IPS DF 6.9 (cell line): Measurements from ENCODE around the gene EIF4G1.

ENCODE experiments used
- DNase-seq: peaks from one replicate; pipeline ENCODE4 v3.0.0-alpha.2; 2013; ENCODE audit warnings: low read depth, low spot score
- H3K27ac ChIP-seq: one replicate; pipeline ENCODE4 v1.5.1; 2013; ENCODE audit warnings: low read length, control low read depth
- H3K27me3 ChIP-seq: 2 replicates; pipeline ENCODE4 v1.6.1; 2013; ENCODE audit warnings: mild to moderate bottlenecking, low read length; ENCODE audit not compliant: control insufficient read depth, insufficient read depth
- H3K36me3 ChIP-seq: 2 replicates; pipeline ENCODE4 v1.6.1; 2013; ENCODE audit warnings: low read length; ENCODE audit not compliant: control insufficient read depth, insufficient read depth
- H3K4me1 ChIP-seq: 2 replicates; pipeline ENCODE4 v1.6.1; 2013; ENCODE audit warnings: low read length; ENCODE audit not compliant: control insufficient read depth, insufficient read depth
- H3K4me3 ChIP-seq: 2 replicates; pipeline ENCODE4 v1.5.1; 2013; ENCODE audit warnings: mild to moderate bottlenecking, low read length
- H3K9me3 ChIP-seq: 2 replicates; pipeline ENCODE4 v1.6.1; 2013; ENCODE audit warnings: low read length, inconsistent platforms; ENCODE audit not compliant: control insufficient read depth, insufficient read depth
- WGBS: extraction: QIAGEN DNeasy Blood & Tissue Kit; methylation state at CpG from one replicate; pipeline ENCODE4 v1.1.7; 2013; ENCODE audit warnings: mixed read lengths, missing lambda C conversion rate; ENCODE audit not compliant: insufficient read length, insufficient coverage; 5-methylcytosine and 5-hydroxymethylcytosine counted together

Gene EIF4G1

GRCh38 chr3:184290331-184290730, 24.1 kb upstream of the EIF4G1 start:
- H3K36me3 ChIP-seq = no peaks in the 10 kb centered on the region
- no peak overlapping the region for H3K4me3 ChIP-seq
- H3K27me3 ChIP-seq = no peaks in the 10 kb centered on the region
- no peaks in the 10 kb centered on the region for H3K9me3 ChIP-seq
- no peaks in the 10 kb centered on the region for H3K4me1 ChIP-seq
- whole genome bisulfite sequencing = no CpG with 5 or more reads among the region's 10 CpGs
- H3K27ac ChIP-seq = no peak overlapping the region
- no peak for DNase-seq

- Histone ChIP-seq H3K9me3 (no peaks in the 10 kb centered on the region), H3K27me3 (no peaks in the 10 kb centered on the region), H3K36me3 (no peaks in the 10 kb centered on the region), H3K4me3 (no peak overlapping the region), H3K27ac (no peak overlapping the region), H3K4me1 (no peaks in the 10 kb centered on the region)
- WGBS = no CpG with 5 or more reads among the region's 22 CpGs
- no peak for DNase-seq
Measured at GRCh38 chr3:184291044-184291737, 23.2 kb upstream of the EIF4G1 start.

- no peaks in the 10 kb centered on the region for H3K27me3 ChIP-seq
- H3K36me3 ChIP-seq = no peaks in the 10 kb centered on the region
- H3K9me3 ChIP-seq = no peaks in the 10 kb centered on the region
- H3K4me1 ChIP-seq = no peaks in the 10 kb centered on the region
- no peak for DNase-seq
- H3K4me3 ChIP-seq = no peak overlapping the region
- WGBS = no CpG with 5 or more reads among the region's 21 CpGs
- no peak overlapping the region for H3K27ac ChIP-seq
Measured at GRCh38 chr3:184291738-184292445, 22.5 kb upstream of the EIF4G1 start.

- Histone ChIP-seq H3K27ac (no peak overlapping the region), H3K27me3 (no peaks in the 10 kb centered on the region), H3K4me1 (no peaks in the 10 kb centered on the region), H3K4me3 (no peak overlapping the region), H3K36me3 (no peaks in the 10 kb centered on the region), H3K9me3 (no peaks in the 10 kb centered on the region)
- no peak for DNase-seq
- WGBS = no CpG with 5 or more reads among the region's 3 CpGs
Measured at GRCh38 chr3:184295771-184296170, 18.6 kb upstream of the EIF4G1 start.

- Histone ChIP-seq H3K27ac (no peak overlapping the region), H3K9me3 (no peaks in the 10 kb centered on the region), H3K4me1 (no peaks in the 10 kb centered on the region), H3K4me3 (no peak overlapping the region), H3K27me3 (no peaks in the 10 kb centered on the region), H3K36me3 (peaks cover 1% of the 10 kb centered on the region; the same call in 1 of the 2 replicates)
- DNase-seq = no peak
- WGBS = no CpG with 5 or more reads among the region's 7 CpGs
Measured at GRCh38 chr3:184296616-184297015, 17.8 kb upstream of the EIF4G1 start.

GRCh38 chr3:184298759-184299487, 15.5 kb upstream of the EIF4G1 start, which contains the start of gene PSMD2:
Gene PSMD2 (plus strand): TSS chr3:184299241. CDS start chr3:184299267, 26 bp downstream.
- Histone ChIP-seq H3K9me3 (no peaks in the 10 kb centered on the region), H3K36me3 (peaks cover 20% of the 10 kb centered on the region), H3K4me1 (no peaks in the 10 kb centered on the region), H3K27ac (no peak within 1 kb of the TSS), H3K27me3 (no peaks in the 10 kb centered on the region), H3K4me3 (peak within 1 kb of the TSS; percentile 97)
- WGBS = no CpG with 5 or more reads among the region's 78 CpGs
- peak; percentile 70 for DNase-seq

GRCh38 chr3:184299488-184300377, 14.7 kb upstream of the EIF4G1 start:
- peak overlapping the region; percentile 97 for H3K4me3 ChIP-seq
- no peaks in the 10 kb centered on the region for H3K9me3 ChIP-seq
- no peak for DNase-seq
- no peaks in the 10 kb centered on the region for H3K4me1 ChIP-seq
- no CpG with 5 or more reads among the region's 29 CpGs for WGBS
- no peak overlapping the region for H3K27ac ChIP-seq
- peaks cover 26% of the 10 kb centered on the region for H3K36me3 ChIP-seq
- H3K27me3 ChIP-seq = no peaks in the 10 kb centered on the region

- WGBS = no CpG with 5 or more reads among the region's 3 CpGs
- H3K9me3 ChIP-seq = no peaks in the 10 kb centered on the region
- H3K36me3 ChIP-seq = peaks cover 26% of the 10 kb centered on the region
- no peaks in the 10 kb centered on the region for H3K4me1 ChIP-seq
- H3K27ac ChIP-seq = no peak overlapping the region
- no peaks in the 10 kb centered on the region for H3K27me3 ChIP-seq
- H3K4me3 ChIP-seq = no peak overlapping the region
- DNase-seq = no peak
Measured at GRCh38 chr3:184300378-184300720, 14.1 kb upstream of the EIF4G1 start.

GRCh38 chr3:184305577-184305976, 8.8 kb upstream of the EIF4G1 start:
- DNase-seq = no peak
- no peak overlapping the region for H3K27ac ChIP-seq
- peaks cover 51% of the 10 kb centered on the region for H3K36me3 ChIP-seq
- no peaks in the 10 kb centered on the region for H3K9me3 ChIP-seq
- no peak overlapping the region for H3K4me3 ChIP-seq
- no CpG with 5 or more reads among the region's 1 CpG for WGBS
- H3K27me3 ChIP-seq = no peaks in the 10 kb centered on the region
- H3K4me1 ChIP-seq = no peaks in the 10 kb centered on the region
